Lower leg skin (tissue), 4 donors: ENCODE data around the gene SIAH3. TPM values are rescaled to one million over a fixed set of nuclear protein-coding genes. Genes with fewer than 3 reads are reported as not detected.

Experiments
- DNase-seq, 2 donors: peaks; one replicate each; pipeline ENCODE4 v3.0.0-alpha.2; 2019; ENCODE audit warnings: low spot score in 2 of 2
- H3K4me3 ChIP-seq: fragments of 200-600 bp; sonication (generic); 2 replicates; pipeline ENCODE4 v1.5.1; 2017; ENCODE audit warnings: mild to moderate bottlenecking, low read depth; ENCODE audit not compliant: poor library complexity, severe bottlenecking
- CTCF ChIP-seq, 3 donors: fragments of 450-650 bp; IDR thresholded peaks; one replicate each; pipeline ENCODE4 v1.5.1; 2016; ENCODE audit warnings: antibody characterized with exemption in 3 of 3, mild to moderate bottlenecking in 3 of 3, moderate library complexity in 2 of 3
- POLR2A ChIP-seq, 2 donors: fragments of 450-650 bp; IDR thresholded peaks; one replicate each; pipeline ENCODE4 v1.6.1; 2016 to 2017; ENCODE audit warnings: antibody characterized with exemption in 2 of 2, mild to moderate bottlenecking in 1 of 2, moderate library complexity in 1 of 2
- WGBS, 2 donors: methylation state at CpG; one replicate each; pipeline ENCODE4 v1.1.5; 2018; 5-methylcytosine and 5-hydroxymethylcytosine counted together
- intact Hi-C: fragments of 100-400 bp; cut with DNase I; formaldehyde crosslinking; loops from one replicate; pipeline ENCODE4 v1.15.0; 2023; ENCODE audit warnings: low total_unique reads
- total RNA-seq, 4 donors: library from RNA; depleted of rRNA; stranded (reverse); fragments of >200 nt; gene quantifications; one replicate each; pipeline ENCODE4 v1.1.0, GENCODE V29; 2016

SIAH3 gene
- total RNA-seq, 4 donors from 2014 or later, result 0.02 to 0.21 (median 0.05) TPM

GRCh38 chr13:45833663-45834375 is 17.7 kb downstream of the SIAH3 start:
- intact Hi-C loops, result no loop called here
- H3K4me3 ChIP-seq, result no peak overlapping the region
- 20 to 22% methylated on average over 5 of the region's 5 CpGs for WGBS, 2 donors
- DNase-seq, result no peak
- TF ChIP-seq POLR2A (IDR thresholded peaks at IDR 0.05) (no peak), CTCF (IDR thresholded peaks at IDR 0.05) (no peak)

- no peak overlapping the region for H3K4me3 ChIP-seq
- no peak for TF ChIP-seq CTCF (IDR thresholded peaks at IDR 0.05)
- no peak for TF ChIP-seq POLR2A (IDR thresholded peaks at IDR 0.05)
- WGBS, 2 donors, result 61 to 73% methylated on average over 4 of the region's 4 CpGs
- intact Hi-C loops, result no loop called here
- no peak for DNase-seq
Measured at GRCh38 chr13:45833242-45833641, 18.3 kb downstream of the SIAH3 start.

GRCh38 chr13:45831851-45832250 is 19.7 kb downstream of the SIAH3 start:
- intact Hi-C loops, result no loop called here

DNA sequence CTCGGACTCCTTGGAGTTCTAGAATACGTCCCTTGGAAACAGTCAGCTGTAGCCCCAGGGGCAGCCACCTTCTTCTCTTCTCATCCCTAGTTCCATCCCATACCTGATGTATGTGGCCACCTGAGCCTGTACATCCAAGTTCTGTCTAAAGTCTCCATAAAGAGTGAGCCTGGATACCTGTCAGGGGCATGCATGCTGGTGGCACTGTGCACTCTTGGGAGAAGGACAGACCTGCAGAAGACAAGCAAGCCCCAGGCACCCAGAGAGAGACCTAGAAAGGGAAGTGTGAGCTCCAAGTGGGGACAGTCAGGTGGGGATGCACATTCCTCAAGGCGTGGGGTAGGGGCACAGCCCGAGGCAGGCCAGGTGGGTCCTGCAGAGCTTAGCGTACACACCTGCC is 21.4 kb downstream of the SIAH3 start:
- TF ChIP-seq POLR2A (IDR thresholded peaks at IDR 0.05) (no peak), CTCF (IDR thresholded peaks at IDR 0.05) (no peak)
- DNase-seq, result no peak
- no peak overlapping the region for H3K4me3 ChIP-seq
- intact Hi-C loops, result no loop called here
- 82 to 87% methylated on average over 5 of the region's 5 CpGs for WGBS, 2 donors

More at GRCh38 chr13:45831851-45832250, 19.7 kb downstream of the SIAH3 start:
- 91 to 95% methylated on average over 4 of the region's 4 CpGs for WGBS, 2 donors
- TF ChIP-seq POLR2A (IDR thresholded peaks at IDR 0.05), result no peak
- TF ChIP-seq CTCF (IDR thresholded peaks at IDR 0.05), result no peak
- no peak for DNase-seq
- no peak overlapping the region for H3K4me3 ChIP-seq

- intact Hi-C loops, result no loop called here
- DNase-seq, result no peak
- no peak overlapping the region for H3K4me3 ChIP-seq
- 81 to 84% methylated on average over 6 of the region's 6 CpGs for WGBS, 2 donors
- no peak for TF ChIP-seq POLR2A (IDR thresholded peaks at IDR 0.05)
- no peak for TF ChIP-seq CTCF (IDR thresholded peaks at IDR 0.05)
Measured at GRCh38 chr13:45828256-45828968, 23.1 kb downstream of the SIAH3 start.
